ENCODE measurements around the gene GSG1L.

Gene GSG1L

GRCh38 chr16:27751233-27751632, 312.3 kb downstream of the GSG1L start:
- TF ChIP-seq CTCF (IDR thresholded peaks at IDR 0.05; ENCODE audit: low read depth, low read length) = no peak
- no peaks in the 10 kb centered on the region for H3K9me3 ChIP-seq (ENCODE audit: severe bottlenecking)
- no peaks in the 10 kb centered on the region for H3K27me3 ChIP-seq (ENCODE audit: insufficient read depth, low read depth, severe bottlenecking)
- no peak overlapping the region for H3K27ac ChIP-seq
- peaks cover 94% of the 10 kb centered on the region for H3K36me3 ChIP-seq
- no peak for DNase-seq
- H3K4me3 ChIP-seq (ENCODE audit: low read depth, low read length) = no peak overlapping the region

GRCh38 chr16:27749946-27750345, 313.6 kb downstream of the GSG1L start:
- Histone ChIP-seq H3K4me3 (ENCODE audit: low read depth, low read length) (no peak overlapping the region), H3K27ac (no peak overlapping the region), H3K27me3 (ENCODE audit: insufficient read depth, low read depth, severe bottlenecking) (no peaks in the 10 kb centered on the region), H3K36me3 (peaks cover 93% of the 10 kb centered on the region), H3K9me3 (ENCODE audit: severe bottlenecking) (no peaks in the 10 kb centered on the region)
- no peak for TF ChIP-seq CTCF (IDR thresholded peaks at IDR 0.05; ENCODE audit: low read depth, low read length)
- DNase-seq = no peak

GRCh38 chr16:27749547-27749875, 314.0 kb downstream of the GSG1L start:
- Histone ChIP-seq H3K27ac (no peak overlapping the region), H3K36me3 (peaks cover 93% of the 10 kb centered on the region), H3K27me3 (ENCODE audit: insufficient read depth, low read depth, severe bottlenecking) (no peaks in the 10 kb centered on the region), H3K9me3 (ENCODE audit: severe bottlenecking) (no peaks in the 10 kb centered on the region), H3K4me3 (ENCODE audit: low read depth, low read length) (no peak overlapping the region)
- no peak for TF ChIP-seq CTCF (IDR thresholded peaks at IDR 0.05; ENCODE audit: low read depth, low read length)
- no peak for DNase-seq

- peak; percentile 50; the same call in 1 of the 2 replicates for TF ChIP-seq CTCF (IDR thresholded peaks at IDR 0.05; ENCODE audit: low read depth, low read length)
- Histone ChIP-seq H3K27ac (no peak overlapping the region), H3K27me3 (ENCODE audit: insufficient read depth, low read depth, severe bottlenecking) (no peaks in the 10 kb centered on the region), H3K4me3 (ENCODE audit: low read depth, low read length) (no peak overlapping the region), H3K9me3 (ENCODE audit: severe bottlenecking) (no peaks in the 10 kb centered on the region), H3K36me3 (peaks cover 93% of the 10 kb centered on the region)
- DNase-seq = peak; percentile 40
Observed at GRCh38 chr16:27748868-27749546, 314.5 kb downstream of the GSG1L start.

- Histone ChIP-seq H3K36me3 (peaks cover 93% of the 10 kb centered on the region), H3K9me3 (ENCODE audit: severe bottlenecking) (no peaks in the 10 kb centered on the region), H3K27ac (no peak overlapping the region), H3K4me3 (ENCODE audit: low read depth, low read length) (no peak overlapping the region), H3K27me3 (ENCODE audit: insufficient read depth, low read depth, severe bottlenecking) (no peaks in the 10 kb centered on the region)
- TF ChIP-seq CTCF (IDR thresholded peaks at IDR 0.05; ENCODE audit: low read depth, low read length) = no peak
- no peak for DNase-seq
Observed at GRCh38 chr16:27747946-27748345, 315.6 kb downstream of the GSG1L start.
